ENCODE data around the gene FAM174A. TPM values are rescaled to one million over a fixed set of nuclear protein-coding genes. Genes with fewer than 3 reads are reported as not detected.

FAM174A gene
- total and polyA plus RNA-seq, 8 donors = 17.4 to 25.8 (median 22.5) TPM

DNA sequence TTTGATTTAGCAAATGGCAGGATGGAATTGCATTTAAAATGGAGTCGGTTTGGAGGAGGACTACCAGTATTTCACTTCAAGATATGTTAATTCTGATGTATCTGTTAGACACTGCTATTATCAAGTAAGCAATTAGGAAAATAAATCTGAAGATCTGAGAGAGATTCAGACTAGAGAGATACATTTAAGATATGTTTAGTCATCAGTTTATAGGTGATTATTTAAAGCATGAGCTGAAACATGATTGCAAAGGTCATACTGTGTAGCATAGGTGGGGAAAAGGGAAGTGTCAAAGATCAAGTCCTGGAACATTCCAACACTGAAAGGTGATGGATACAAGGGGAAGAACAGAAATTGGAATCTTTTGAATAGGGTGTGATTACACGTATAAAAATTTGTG, 79.1 kb downstream of the FAM174A start:
- H3K4me3 ChIP-seq = no peak overlapping the region
- intact Hi-C loops (cut with DNase I) = no loop called here
- no peaks in the 10 kb centered on the region for H3K36me3 ChIP-seq
- H3K27ac ChIP-seq = no peak overlapping the region
- no peaks in the 10 kb centered on the region for H3K4me1 ChIP-seq
- DNase-seq = no peak
- no peaks in the 10 kb centered on the region for H3K9me3 ChIP-seq
- H3K27me3 ChIP-seq = no peaks in the 10 kb centered on the region
- ATAC-seq = no peak
- TF ChIP-seq, protein P1, sequence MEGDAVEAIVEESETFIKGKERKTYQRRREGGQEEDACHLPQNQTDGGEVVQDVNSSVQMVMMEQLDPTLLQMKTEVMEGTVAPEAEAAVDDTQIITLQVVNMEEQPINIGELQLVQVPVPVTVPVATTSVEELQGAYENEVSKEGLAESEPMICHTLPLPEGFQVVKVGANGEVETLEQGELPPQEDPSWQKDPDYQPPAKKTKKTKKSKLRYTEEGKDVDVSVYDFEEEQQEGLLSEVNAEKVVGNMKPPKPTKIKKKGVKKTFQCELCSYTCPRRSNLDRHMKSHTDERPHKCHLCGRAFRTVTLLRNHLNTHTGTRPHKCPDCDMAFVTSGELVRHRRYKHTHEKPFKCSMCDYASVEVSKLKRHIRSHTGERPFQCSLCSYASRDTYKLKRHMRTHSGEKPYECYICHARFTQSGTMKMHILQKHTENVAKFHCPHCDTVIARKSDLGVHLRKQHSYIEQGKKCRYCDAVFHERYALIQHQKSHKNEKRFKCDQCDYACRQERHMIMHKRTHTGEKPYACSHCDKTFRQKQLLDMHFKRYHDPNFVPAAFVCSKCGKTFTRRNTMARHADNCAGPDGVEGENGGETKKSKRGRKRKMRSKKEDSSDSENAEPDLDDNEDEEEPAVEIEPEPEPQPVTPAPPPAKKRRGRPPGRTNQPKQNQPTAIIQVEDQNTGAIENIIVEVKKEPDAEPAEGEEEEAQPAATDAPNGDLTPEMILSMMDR (IDR thresholded peaks at IDR 0.05) = no peak

DNA sequence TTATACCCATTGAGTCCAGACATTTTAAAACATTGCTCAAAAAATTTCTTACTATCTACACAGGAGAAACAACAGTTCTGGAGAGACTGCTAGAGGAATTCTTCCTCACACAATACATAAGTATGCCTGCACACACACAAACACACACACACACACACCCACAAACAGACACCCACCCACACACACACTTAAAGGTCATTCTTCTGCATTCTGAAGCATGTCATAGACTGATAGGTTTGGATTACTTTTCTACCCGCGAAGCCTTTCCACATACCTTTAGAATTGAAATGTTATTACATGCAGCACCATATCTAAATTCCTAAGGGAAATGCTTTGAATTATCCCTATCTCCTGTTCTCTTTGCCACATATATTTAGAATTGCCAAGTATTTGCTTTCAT, 80.2 kb downstream of the FAM174A start:
- TF ChIP-seq, protein P1 (IDR thresholded peaks at IDR 0.05) = no peak
- intact Hi-C loops (cut with DNase I) = no loop called here
- no peak for DNase-seq

DNA sequence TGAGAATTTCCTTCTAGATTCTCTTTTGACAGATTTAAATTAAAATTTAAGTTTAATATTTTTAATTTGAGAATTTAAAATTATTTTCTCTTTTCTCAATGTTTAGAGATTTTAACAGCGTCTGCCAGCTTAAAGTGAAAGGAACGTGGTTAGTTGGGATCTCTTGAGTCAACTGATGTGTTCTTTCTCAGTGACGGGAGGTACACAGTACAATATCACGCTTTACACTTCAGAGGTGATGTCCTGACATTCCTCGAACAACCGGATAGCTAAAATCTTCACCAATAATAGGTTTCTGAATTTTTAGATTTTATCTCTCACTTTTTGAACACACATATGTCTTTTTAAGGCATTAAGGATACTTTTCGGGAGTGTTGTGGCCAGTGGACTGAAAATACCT, 81.1 kb downstream of the FAM174A start:
- intact Hi-C loops (cut with DNase I) = no loop called here
- Histone ChIP-seq H3K4me1 (no peaks in the 10 kb centered on the region), H3K27me3 (no peaks in the 10 kb centered on the region), H3K27ac (no peak overlapping the region), H3K9me3 (no peaks in the 10 kb centered on the region), H3K4me3 (no peak overlapping the region), H3K36me3 (no peaks in the 10 kb centered on the region)
- no peak for ATAC-seq
- TF ChIP-seq, protein P1 (IDR thresholded peaks at IDR 0.05) = no peak
- DNase-seq = no peak

More for the DNA sequence above, 80.2 kb downstream of the FAM174A start:
- no peak overlapping the region for H3K4me3 ChIP-seq
- H3K27me3 ChIP-seq = no peaks in the 10 kb centered on the region
- ATAC-seq = no peak
- H3K9me3 ChIP-seq = no peaks in the 10 kb centered on the region
- no peak overlapping the region for H3K27ac ChIP-seq
- H3K36me3 ChIP-seq = no peaks in the 10 kb centered on the region
- no peaks in the 10 kb centered on the region for H3K4me1 ChIP-seq

DNA sequence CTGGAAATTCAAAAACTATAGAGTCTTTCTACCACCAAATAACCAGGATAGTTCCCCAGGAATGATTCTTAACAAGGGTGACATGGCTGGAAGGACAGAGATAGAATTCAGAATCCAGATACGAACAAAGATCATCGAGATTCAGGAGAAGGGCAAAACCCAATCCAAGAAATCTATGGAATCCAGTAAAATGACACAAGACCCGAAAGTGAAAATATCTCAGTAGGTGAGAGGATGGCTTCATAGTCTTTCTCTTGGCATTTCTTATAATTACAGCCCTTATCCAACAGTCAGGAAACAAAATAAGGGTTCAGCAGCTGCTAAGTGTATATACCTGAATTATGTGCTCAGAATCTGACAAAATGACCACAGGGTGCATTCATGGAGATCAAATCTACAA, 81.8 kb downstream of the FAM174A start:
- Histone ChIP-seq H3K4me1 (no peaks in the 10 kb centered on the region), H3K9me3 (no peaks in the 10 kb centered on the region), H3K36me3 (no peaks in the 10 kb centered on the region), H3K27me3 (no peaks in the 10 kb centered on the region), H3K27ac (no peak overlapping the region), H3K4me3 (no peak overlapping the region)
- TF ChIP-seq, protein P1 (IDR thresholded peaks at IDR 0.05) = no peak
- DNase-seq (no peak), ATAC-seq (no peak)
- intact Hi-C loops (cut with DNase I) = no loop called here

DNA sequence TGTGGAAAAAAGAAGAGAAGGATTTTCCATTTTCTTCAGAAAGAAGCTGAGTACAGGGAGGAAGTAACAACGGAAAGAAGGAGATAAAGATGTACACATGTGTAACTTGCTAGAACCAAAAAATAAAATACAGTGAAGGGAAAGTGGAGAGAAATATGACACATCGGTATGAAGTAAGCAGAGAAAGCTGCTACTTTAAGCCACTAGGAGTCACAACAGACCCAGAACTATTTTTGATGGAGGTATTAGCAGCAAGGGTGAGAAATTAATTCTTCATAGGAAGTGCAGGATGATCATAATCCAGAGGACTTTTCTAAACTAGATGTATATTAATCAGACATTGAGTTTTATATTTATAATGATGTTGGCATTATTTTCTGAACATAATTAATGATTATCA, 88.5 kb downstream of the FAM174A start:
- no peak overlapping the region for H3K27ac ChIP-seq
- no peaks in the 10 kb centered on the region for H3K36me3 ChIP-seq
- no peak overlapping the region for H3K4me3 ChIP-seq
- DNase-seq (peak in 1 of 4 donors; percentile 21), ATAC-seq (peak; percentile 68)
- no peaks in the 10 kb centered on the region for H3K27me3 ChIP-seq
- no peaks in the 10 kb centered on the region for H3K4me1 ChIP-seq
- intact Hi-C loops (cut with DNase I) = no loop called here
- H3K9me3 ChIP-seq = no peaks in the 10 kb centered on the region
- TF ChIP-seq, protein P1 (IDR thresholded peaks at IDR 0.05) = peak; percentile 33 to 50
